ENCODE measurements around the gene OSBPL6.
A peak's percentile ranks its signal among the peaks of the same experiment; 100 is the strongest.
"Not testable (repeated sequence)": the region's sequence is repeated elsewhere in the genome, so short reads cannot be mapped to it uniquely, and the experiment has no call there.

The OSBPL6 gene

DNA sequence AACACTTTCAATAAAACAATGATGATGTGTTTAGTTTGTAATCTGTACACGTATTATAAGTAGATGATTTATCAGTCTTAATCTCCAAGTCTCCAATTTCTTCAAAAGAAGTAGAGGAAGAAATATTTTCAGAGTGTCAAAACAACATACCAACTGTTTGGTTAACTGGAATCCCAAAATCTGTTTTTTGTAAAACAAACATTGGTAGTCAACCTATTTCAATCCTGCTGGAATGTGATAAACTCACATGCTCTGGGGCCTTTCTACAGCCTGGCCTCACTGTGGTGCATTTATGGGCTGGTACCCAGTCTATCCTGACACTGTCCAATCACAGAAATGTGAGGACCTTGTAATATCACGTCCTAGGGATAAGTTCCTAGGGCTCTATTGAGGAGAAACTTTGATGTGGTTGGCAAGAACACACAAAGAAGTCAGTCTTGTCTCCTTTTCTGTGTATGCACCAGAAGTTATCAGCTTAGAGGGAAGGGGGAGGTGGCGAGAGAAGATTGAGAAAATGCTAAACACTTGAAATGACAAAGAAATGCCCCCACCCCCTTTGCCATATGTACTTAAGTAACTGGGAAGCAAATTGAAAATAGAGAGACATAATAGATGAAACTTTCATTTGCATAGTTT lies 209.5 kb downstream of the OSBPL6 start:
- DNase-seq (ENCODE audit: low read depth), result no peak

DNA sequence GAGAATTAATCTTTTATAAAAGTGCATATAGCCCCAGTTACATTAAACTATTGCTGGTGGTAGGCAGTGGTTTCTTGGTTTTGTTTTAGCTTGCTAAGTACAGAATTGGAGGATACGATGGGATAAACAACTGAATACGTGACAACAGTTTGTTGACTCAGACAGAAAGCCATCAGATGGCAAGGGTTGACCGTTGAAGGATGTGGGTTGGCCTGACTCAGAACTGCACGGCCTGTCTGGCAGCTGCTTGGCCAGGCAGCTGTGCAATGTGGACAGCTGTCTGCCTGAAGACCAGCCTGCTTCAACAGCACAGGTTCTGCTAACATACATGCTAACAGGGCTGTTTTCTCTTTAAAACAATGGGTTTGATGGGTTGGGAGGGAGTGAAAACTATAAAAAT lies 210.1 kb downstream of the OSBPL6 start:
- DNase-seq (ENCODE audit: low read depth), result peak; percentile 73

DNA sequence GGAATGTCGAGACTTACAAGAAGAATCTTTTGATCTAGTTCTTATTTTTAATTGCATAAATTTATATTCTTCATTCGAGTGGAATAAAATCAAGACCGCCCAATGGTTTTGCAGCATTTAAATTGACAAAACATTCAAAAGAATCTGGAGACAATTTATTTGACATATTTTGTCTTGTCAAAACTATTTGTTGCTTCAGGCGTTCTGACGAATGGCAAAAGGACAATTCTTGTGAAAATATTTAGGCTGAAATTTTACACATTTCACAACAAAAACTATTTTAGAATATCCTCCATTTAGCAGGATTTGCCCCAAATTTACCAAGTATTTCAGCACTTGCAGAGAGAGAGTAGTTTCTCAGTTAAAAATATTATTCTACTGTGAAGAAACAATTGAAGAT lies 214.9 kb downstream of the OSBPL6 start:
- DNase-seq (ENCODE audit: low read depth), result no peak

DNA sequence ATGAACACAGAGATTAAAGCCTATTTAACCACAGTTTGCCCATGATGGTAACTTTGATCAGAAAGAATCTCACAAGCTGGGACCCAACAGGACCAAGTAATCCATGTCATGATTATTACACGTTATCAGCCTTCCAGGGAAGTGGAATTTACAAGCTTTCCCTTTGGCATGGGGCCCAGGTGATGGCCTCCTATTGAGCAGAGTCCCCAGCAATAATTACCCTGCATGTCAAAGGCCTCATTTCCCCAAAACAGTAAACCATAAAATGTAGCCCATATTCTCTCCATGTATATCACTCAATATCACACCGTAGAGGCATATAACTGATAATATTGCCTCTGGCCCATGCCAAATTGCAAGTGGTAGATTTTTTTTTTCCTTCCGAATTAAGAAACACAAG lies 217.7 kb downstream of the OSBPL6 start:
- DNase-seq (ENCODE audit: low read depth), result no peak

DNA sequence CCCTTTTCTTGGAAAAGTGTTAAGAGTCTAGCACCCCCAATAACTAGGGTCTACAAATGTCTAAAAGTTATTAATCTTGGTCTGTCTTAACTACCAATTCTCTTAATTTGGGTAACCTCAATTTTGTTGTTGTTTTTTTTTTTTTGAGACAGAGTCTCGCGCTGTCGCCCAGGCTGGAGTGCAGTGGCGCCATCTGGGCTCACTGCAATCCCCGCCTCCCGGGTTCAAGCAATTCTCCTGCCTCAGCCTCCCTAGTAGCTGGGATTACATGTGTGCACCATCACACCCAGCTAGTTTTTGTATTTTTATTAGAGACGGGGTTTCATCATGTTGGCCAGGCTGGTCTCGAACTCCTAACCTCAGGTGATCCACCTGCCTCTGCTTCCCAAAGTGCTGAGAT lies 218.1 kb downstream of the OSBPL6 start:
- DNase-seq (ENCODE audit: low read depth), result not testable (repeated sequence)

DNA sequence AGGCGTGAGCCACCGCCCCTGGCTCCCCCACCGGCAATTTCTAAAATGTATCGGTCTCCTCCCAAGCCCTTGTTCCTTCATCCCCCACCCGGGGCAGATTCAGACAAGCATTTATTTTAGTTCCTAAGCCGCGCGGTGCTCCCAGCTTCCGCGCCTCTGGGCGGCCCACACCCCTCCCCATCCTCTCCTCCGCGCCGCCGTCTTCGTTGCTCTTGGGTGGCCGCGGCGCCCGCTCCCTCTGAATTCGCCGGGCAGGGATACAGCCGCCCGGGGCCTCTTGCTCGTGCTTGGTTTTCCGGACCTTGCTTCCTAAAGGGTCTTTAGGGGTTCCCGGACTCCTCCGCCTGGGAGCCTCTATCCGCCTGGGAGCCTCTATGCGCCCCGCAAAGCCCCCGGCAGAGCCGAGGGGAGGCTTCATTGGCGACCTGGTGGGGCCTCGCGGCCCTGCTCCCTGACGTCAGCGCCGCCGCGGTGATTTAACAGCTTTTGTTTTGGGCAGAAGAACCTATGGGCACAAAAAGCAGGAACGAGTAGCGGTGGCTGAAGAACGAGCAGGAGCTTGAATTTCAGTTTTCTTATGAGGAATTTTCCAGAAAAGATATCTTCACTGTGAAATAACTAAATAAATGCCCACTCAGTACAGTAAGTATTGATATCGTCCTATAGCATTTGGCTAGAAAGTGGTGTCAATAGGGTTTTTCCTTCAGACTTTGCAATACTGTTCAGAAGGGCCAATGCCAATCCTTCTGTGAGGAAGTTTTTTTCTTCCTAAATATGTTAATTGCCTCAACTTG lies 219.4 kb downstream of the OSBPL6 start:
- DNase-seq (ENCODE audit: low read depth), result peak; percentile 69

DNA sequence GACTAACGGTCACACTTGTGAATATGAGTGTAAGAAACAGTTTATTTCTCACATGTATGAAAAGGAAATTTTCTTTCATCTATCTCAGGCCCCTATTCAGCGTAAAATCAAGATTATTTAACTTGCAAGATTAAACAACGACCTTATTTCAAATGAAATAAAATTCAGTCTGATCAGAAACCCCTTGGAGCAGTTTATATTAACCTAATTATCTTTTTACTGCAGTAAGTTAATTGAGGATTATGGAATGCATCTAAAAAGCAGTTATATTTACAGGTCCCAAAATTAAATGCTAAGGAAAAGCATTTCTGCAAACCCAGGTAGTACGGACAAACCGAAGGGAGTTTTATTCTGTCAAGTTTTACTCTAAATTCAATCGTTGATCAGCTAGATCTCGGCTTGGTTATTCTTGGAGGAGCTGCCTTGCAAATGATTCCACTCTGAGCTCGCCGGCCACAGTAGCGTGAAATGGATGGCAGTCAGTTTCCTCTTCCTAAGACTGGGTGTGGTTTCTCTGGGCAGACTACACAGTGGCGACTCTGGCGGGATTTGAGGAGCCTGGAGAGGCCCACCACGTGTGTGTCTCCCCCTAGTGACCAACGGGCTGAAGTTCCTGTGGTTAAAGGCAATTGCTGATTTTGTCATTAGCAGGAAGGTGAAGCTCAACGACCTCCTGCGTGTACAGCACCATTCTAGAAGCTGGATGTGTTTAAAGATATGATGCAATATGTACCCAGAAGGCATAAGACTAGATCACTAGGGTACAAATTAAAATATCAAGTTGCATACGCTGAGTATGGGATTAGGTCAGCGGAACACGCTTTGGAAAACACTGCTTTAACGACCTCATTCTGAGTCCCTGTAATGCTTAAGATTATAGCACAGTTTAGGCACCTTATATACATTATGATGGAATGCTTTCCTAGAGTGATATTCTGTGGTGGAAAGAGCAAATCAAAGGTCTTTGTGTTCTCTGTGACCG lies 220.2 kb downstream of the OSBPL6 start:
- peak; percentile 92 for DNase-seq (ENCODE audit: low read depth)

DNA sequence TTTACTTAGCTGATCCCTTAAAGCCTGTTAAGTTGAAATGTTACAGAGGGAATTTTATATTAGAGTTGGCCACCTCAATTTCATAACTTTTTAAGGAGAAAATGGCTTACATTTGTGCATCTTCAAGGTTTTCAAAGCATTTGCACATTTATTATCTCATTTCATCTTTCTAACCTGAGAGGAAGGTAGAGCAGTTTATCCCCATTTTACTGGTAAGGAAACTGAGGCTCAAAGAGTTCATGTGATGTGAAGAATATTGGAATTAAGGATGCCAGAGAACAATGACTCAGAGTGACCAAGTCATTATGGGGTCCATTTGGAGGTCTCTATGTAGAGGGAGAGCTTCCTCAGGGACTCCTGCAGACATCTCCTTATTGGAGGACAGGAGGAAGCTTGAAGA lies 221.7 kb downstream of the OSBPL6 start:
- DNase-seq (ENCODE audit: low read depth), result no peak

DNA sequence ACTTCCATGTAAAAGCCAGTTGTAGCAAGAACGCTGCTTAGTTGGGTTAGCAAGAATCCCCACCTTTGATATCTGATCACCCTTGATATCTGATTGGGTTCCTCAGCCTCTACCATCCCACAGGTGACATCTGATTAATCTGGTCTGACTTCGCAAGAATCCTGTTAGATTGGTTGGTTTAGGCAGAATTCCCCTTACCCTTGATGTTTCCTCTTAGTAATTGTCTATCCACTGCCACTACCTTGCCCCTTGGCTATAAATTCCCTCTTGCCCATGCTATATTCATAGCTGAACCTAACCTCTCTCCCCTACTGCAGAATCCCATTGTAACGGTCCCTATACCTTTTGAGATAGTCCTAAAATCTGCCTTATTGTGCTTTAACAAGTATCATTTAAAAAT lies 223.6 kb downstream of the OSBPL6 start:
- no peak for DNase-seq (ENCODE audit: low read depth)

DNA sequence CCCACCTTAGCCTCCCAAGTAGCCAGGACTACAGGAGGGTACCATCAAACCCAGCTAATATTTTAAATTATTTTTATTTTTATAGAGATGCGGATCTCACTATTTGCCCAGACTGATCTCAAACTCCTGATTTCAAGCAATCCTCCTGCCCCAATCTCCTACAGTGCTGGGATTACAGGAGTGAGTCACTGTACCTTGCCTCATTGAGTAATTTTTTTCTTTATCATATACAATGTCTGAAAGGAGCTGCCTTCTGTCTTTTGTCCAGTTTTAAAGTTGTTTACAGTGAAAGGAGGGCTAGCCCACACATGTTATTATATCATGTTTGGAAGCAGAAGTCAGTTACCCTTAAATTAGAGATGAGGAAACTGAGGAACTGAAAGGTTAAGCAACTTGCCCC lies 224.1 kb downstream of the OSBPL6 start:
- DNase-seq (ENCODE audit: low read depth), result no peak

DNA sequence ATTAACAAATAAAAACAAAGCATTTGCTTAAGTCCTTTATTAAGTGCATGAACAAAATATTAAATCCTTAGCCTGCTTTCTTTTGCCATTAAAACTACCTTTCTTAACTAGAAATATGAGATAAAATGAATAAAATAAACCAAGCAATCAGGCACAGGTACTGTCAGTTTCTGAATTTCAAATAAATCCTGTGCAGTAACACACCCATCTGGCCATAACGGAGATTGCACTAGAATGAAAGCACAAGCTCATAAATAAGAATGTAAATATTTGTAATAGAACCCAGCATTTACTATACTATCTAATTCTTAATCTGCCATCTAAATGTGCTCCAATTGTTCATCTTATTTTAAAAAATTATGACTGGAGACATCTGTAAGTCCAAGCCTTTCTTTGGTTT lies 224.8 kb downstream of the OSBPL6 start:
- no peak for DNase-seq (ENCODE audit: low read depth)

DNA sequence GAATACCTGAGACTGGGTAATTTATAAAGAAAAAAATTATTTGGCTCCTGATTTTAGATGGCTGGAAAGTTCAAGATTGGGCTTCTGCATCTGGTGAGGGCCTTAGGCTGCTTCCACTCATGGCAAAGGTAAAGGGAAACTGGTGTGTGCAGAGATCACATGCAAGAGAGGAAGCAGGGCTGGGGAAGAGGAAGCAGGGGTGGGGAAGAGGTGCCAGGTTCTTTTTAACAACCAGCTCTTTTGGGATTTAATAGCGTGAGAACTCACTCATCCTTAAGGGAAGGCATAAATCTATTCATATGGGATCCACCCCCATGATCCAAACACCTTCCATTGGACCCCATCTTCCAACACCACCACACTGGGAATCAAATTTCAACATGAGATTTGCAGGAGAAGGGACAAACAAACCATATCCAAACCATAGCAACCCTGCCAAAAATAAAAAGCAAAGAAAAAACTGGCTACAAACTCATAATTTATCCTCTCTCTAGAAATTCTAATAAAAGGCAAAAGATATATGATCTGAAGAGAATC lies 226.2 kb downstream of the OSBPL6 start:
- DNase-seq (ENCODE audit: low read depth), result no peak

DNA sequence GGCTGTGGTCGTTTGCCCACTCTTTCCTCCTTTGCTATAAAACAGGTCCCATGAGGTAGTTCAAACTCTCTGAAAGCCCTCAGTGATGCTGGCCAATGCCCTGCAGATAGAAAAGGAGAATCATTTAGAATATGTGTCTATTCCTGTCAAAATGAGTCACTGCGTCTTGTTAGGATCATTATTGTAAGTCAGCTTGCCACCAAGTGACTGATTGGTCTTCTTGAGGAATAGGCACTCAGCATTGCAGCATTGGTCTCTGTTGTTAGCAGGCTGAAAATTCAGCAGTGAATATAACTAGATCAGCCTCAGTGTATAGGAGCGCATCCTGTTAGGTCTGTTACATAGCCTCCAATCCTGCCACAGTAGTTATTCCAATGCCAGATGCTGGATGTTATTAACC lies 227.8 kb downstream of the OSBPL6 start:
- no peak for DNase-seq (ENCODE audit: low read depth)

DNA sequence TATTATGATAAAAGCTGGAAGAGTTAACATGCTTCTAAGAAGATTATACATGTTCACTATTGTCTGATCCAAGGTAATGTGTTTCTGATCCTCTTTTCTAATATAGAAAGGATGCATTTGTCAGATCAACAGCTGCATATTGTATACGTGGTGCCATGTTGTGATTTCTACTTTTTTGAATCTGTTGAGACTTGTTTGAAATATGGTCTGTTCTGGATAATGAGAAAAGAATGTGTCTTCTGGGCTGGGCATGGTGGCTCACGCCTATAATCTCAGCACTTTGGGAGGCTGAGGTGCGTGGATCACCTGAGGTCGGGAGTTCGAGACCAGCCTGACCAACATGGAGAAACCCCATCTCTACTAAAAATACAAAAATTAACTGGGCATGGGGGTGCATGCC lies 229.4 kb downstream of the OSBPL6 start:
- DNase-seq (ENCODE audit: low read depth), result not testable (repeated sequence)

DNA sequence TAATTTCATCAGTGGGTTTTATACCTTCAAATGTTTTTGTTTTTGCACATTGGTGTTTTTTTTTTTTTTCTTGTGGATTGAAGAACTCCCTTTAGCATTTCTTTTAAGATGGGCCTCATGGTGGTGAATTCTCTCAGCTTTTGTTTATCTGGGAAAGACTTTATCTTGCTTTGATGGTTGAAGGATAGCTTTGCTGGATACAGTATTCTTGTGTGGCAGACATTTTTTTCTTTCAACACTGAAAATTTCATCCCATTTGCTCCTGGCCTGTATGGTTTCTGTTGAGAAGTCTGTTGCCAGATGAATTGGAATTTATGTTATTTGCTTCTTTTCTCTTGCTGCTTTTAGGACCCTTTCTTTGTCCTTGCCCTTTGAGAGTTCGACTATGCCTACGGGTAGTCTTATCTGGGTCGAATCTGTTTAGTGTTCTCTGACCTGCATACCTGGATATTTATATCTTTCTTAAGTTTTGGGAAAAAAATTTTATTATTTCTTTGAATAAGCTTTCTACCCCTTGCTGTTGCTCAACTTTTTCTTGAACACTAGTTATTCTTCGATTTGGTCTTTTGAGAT lies 231.0 kb downstream of the OSBPL6 start:
- no peak for DNase-seq (ENCODE audit: low read depth)

DNA sequence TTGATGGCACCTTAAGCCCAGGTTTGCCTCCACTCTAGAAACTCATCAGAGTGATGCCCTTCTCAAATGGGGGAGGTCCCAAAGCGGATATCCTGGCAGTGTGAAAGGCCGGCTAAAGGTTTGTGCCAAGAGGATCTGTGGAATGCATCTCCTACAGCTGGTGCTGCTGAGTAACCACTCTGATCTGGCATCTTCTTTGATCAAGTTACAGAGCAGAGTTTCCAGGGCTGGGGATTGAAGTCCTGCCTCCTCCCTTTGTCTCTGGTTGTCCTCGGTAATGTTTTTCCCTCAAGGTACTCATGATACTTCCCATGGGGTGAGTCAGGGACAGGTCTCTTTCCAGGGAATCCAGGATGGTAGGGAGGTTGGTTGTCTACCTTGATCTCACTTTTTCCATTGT lies 232.1 kb downstream of the OSBPL6 start:
- DNase-seq (ENCODE audit: low read depth), result no peak

DNA sequence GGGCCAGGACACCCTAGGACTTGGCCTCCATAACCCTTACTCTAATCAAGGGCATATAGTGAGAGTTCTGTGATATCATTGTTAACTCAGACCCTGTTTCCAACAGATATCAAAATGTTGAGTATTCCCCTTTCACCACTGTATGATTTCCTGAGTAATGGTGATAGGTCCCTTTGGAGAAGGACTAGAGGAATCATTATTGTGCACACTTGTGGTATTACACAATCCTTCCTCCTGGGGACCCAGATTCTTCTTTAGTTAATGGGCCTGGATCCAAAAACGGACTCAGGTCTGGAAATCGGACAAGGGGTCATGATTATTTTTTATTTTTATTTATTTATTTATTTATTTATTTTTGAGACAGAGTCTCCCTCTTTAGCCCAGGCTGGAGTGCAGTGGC lies 233.1 kb downstream of the OSBPL6 start:
- no peak for DNase-seq (ENCODE audit: low read depth)

DNA sequence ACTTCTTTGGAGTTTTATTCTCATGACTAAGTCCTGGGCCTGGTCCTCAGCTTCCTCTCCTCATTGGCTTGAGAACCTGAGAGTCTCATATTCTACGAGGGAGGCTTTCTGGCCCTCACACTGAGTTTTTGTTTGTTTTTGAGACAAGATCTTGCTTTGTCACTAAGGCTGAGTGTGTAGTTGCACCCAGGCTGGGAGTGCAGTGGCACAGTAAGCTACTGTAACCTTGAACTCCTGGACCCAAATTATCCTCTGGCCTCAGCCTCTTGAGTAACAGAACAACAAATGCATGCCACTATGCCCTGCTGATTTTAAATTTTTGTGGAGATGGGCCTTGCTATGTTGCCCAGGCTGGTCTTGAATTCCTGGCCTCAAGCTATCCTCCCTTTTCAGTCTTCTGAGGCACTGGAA lies 234.1 kb downstream of the OSBPL6 start:
- DNase-seq (ENCODE audit: low read depth), result no peak

DNA sequence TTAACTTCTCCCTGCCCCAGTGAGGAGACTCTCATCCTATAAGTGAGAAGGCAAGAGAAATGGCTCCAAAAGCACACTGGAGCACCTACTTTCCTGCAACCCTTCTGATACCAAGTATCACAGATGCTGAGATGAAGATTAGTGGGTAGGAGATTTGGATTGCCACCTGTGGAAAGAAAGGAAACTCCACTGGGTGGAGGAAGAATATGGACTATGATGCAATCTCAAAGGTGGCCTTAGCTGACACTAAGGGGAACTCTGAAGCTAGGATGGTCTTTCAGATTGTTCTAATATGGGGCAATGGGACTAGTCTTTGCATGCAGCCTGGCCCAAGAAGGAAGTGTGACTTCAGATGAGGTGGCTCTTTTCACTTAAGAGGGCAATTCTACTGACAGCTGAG lies 235.0 kb downstream of the OSBPL6 start:
- DNase-seq (ENCODE audit: low read depth), result no peak

DNA sequence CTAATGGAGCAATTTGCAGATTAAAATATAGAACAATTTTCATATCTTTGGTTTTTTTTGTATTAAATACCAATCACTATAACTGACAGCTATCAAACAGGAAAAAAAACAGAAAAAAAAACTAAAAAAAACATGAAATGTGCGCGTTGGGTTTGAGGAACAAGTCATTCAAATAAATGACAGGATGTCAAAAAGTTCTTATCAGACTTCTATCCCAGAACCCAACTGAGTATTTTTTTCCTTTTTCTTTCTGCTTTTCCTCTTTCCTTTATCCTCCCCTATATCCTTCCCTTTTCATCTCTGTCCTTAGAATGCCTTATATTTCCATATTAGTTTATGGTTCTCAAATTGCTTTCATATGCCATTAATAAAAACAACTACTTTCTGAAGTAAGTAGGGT lies 242.3 kb downstream of the OSBPL6 start:
- DNase-seq (ENCODE audit: low read depth), result no peak

DNA sequence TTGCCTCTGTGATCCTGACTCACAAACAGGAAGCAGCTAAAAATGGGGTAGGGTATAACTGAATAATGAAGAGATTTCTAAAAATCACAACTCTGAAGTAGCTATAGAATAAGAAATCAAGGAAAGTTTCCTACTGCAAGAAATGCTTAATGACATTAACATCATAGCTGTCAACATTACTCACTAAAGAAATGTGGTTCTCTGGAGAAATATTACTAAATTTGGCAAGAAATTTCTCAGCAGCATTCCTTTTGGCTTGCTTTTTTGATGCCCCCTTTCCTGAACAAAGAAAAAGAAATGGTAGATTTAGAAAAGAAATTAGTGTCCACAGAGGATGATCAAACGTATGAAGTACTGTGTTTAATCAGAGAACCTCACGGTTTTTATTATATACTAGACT lies 247.1 kb downstream of the OSBPL6 start:
- no peak for DNase-seq (ENCODE audit: low read depth)
